Heart left ventricle (tissue), 13 donors: ENCODE results near the gene MALSU1.

Experiments
- POLR2A ChIP-seq, 2 donors: fragments of 450-650 bp; IDR thresholded peaks; one replicate each; pipeline ENCODE4 v1.6.1; 2017; ENCODE audit warnings: antibody characterized with exemption in 2 of 2, mild to moderate bottlenecking in 2 of 2, moderate library complexity in 2 of 2
- TF ChIP-seq, protein P1 (sequence below), 12 donors: fragments of 200-600 bp; sonication (generic) in 4 of 12; IDR thresholded peaks; one replicate each; pipeline versions ENCODE4 v1.5.0 to v1.8.0; 2018 to 2022; ENCODE audit warnings: antibody characterized with exemption in 12 of 12, mild to moderate bottlenecking in 5 of 12
- donor health status: ischemic (EF 13 %, LVEDD 7.1; RV severe dilation, severe dysfunction).
- donor health status: DM: no; HTN: yes; CAD: no.
- donor health status: DM: no; HTN: no; CAD: no.
- donor health status: ischemic (EF 25% LVEDD 6.9; RV normal size, moderate dysfunction).
- donor health status: ischemic (EF 25% LVEDD 5.7; RV mildly dilated, moderate dysfunction).
- donor health status: ischemic (EF 35%, LVEDD 5.7; RV mildly dilated, moderate dysfunction).
- donor health status: nonischemic (EF 11% LVEDD 7.7; RV severe dilation, severe dysfunction).
- donor health status: DM: yes; HTN: yes; CAD: no.
- donor health status: PGD.
- donor health status: ischemic (EF 29% LVEDD 5.4; RV normal size, mild dysfunction).
- donor health status: nonischemic (EF 23%, LVEDD 6.1; RV moderate dilation, normal function).

DNA sequence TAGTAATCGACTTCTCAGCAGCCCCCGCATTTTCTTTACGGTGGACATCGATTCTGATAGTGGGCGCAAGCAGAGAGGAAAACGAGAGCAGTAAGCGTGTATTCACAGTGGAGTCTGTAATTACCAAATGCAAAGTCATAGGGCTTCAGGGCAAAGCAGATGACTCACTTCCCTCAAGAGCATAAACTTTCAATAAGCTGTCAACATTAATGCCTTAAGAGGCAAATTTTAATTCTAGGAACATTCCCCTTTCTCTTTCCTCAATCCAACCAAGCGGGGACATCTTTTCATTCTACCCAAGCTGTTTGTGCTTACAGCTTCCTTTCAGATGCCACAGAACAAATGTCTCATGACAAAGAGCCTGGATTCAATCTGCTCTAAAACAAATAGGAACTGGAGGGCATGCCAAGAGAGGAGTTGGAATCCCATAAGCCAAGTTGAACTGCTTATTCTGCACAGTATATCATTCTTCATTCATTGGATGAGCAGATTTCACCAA lies 48.6 kb downstream of the MALSU1 start:
- TF ChIP-seq, protein P1, sequence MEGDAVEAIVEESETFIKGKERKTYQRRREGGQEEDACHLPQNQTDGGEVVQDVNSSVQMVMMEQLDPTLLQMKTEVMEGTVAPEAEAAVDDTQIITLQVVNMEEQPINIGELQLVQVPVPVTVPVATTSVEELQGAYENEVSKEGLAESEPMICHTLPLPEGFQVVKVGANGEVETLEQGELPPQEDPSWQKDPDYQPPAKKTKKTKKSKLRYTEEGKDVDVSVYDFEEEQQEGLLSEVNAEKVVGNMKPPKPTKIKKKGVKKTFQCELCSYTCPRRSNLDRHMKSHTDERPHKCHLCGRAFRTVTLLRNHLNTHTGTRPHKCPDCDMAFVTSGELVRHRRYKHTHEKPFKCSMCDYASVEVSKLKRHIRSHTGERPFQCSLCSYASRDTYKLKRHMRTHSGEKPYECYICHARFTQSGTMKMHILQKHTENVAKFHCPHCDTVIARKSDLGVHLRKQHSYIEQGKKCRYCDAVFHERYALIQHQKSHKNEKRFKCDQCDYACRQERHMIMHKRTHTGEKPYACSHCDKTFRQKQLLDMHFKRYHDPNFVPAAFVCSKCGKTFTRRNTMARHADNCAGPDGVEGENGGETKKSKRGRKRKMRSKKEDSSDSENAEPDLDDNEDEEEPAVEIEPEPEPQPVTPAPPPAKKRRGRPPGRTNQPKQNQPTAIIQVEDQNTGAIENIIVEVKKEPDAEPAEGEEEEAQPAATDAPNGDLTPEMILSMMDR (IDR thresholded peaks at IDR 0.05) = no peak
- no peak for TF ChIP-seq POLR2A (IDR thresholded peaks at IDR 0.05)
